WTC11 (cell line): Measurements from ENCODE around the gene CREG2. TPM values are rescaled to one million over a fixed set of nuclear protein-coding genes. Genes with fewer than 3 reads are reported as not detected.

ENCODE experiments used
- ATAC-seq: fragments of 200-7000 bp; cut with Tn5 transposase; 2 replicates; pipeline ENCODE4 v1.10.0; 2021; ENCODE audit warnings: mild to moderate bottlenecking, moderate library complexity
- CTCF ChIA-PET: fragments of 300-600 bp; sonication (Branson Sonifier 250); formaldehyde crosslinking; loops from one replicate; lab custom pipeline; 2021; ENCODE audit warnings: antibody characterized with exemption; lab: Charles Lee
- POLR2A ChIA-PET: fragments of 350-600 bp; sonication (Branson Sonifier 250); formaldehyde crosslinking; loops from one replicate; lab custom pipeline; 2021; ENCODE audit warnings: antibody characterized with exemption; lab: Charles Lee
- DNase-seq: peaks from one replicate; pipeline ENCODE4 v3.0.0; 2021; ENCODE audit warnings: low spot score
- H3K27ac Mint-ChIP-seq: 2 replicates; pipeline ENCODE4 v1.8.0; 2021; ENCODE audit warnings: mixed read lengths
- H3K27me3 Mint-ChIP-seq: 2 replicates; pipeline ENCODE4 v1.8.0; 2021; ENCODE audit warnings: low read depth, mild to moderate bottlenecking, moderate library complexity, mixed read lengths
- H3K36me3 Mint-ChIP-seq: 2 replicates; pipeline ENCODE4 v1.8.0; 2021; ENCODE audit warnings: mixed read lengths
- H3K4me1 Mint-ChIP-seq: 2 replicates; pipeline ENCODE4 v1.8.0; 2022; ENCODE audit warnings: mixed read lengths
- H3K4me3 Mint-ChIP-seq: 2 replicates; pipeline ENCODE4 v1.8.0; 2021; ENCODE audit warnings: mild to moderate bottlenecking, moderate library complexity, mixed read lengths
- H3K9me3 Mint-ChIP-seq: 2 replicates; pipeline ENCODE4 v1.8.0; 2021; ENCODE audit warnings: mixed read lengths
- ARID4B ChIP-seq: sonication (generic); formaldehyde crosslinking; IDR thresholded peaks from 2 replicates; pipeline ENCODE4 v1.8.0; 2023; ENCODE audit warnings: missing genetic modification reagents, mild to moderate bottlenecking, borderline replicate concordance
- ATF3 ChIP-seq: sonication (generic); formaldehyde crosslinking; conservative IDR thresholded peaks from 2 replicates; pipeline ENCODE4 v1.8.1; 2022; ENCODE audit warnings: mild to moderate bottlenecking, missing genetic modification reagents
- CDX4 ChIP-seq: fragments of 250-450 bp; sonication (Bioruptor Pico); IDR thresholded peaks from 2 replicates; pipeline ENCODE4 v1.9.0; 2021; ENCODE audit warnings: moderate library complexity, mild to moderate bottlenecking, inconsistent platforms, borderline replicate concordance
- E2F4 ChIP-seq: sonication (generic); formaldehyde crosslinking; IDR thresholded peaks from 2 replicates; pipeline ENCODE4 v1.8.1; 2022; ENCODE audit warnings: low read depth, mild to moderate bottlenecking, moderate library complexity, missing genetic modification reagents, borderline replicate concordance
- ETV6 ChIP-seq: sonication (generic); formaldehyde crosslinking; IDR thresholded peaks from 2 replicates; pipeline ENCODE4 v1.8.1; 2022; ENCODE audit warnings: mild to moderate bottlenecking, missing genetic modification reagents
- FOXJ3 ChIP-seq: sonication (generic); formaldehyde crosslinking; IDR thresholded peaks from 2 replicates; pipeline ENCODE4 v1.9.0; 2021; ENCODE audit warnings: missing genetic modification reagents, mild to moderate bottlenecking, borderline replicate concordance
- FOXK1 ChIP-seq: sonication (generic); formaldehyde crosslinking; IDR thresholded peaks from 2 replicates; pipeline ENCODE4 v1.8.0; 2022; ENCODE audit warnings: mild to moderate bottlenecking, moderate library complexity, missing genetic modification reagents
- FOXP4 ChIP-seq: sonication (generic); formaldehyde crosslinking; IDR thresholded peaks from 2 replicates; pipeline ENCODE4 v1.8.0; 2022; ENCODE audit warnings: mild to moderate bottlenecking, missing genetic modification reagents
- IRF1 ChIP-seq: sonication (generic); formaldehyde crosslinking; IDR thresholded peaks from 2 replicates; pipeline ENCODE4 v1.8.0; 2023; ENCODE audit warnings: missing genetic modification reagents
- MYBL2 ChIP-seq: sonication (generic); formaldehyde crosslinking; IDR thresholded peaks from 2 replicates; pipeline ENCODE4 v1.8.1; 2023; ENCODE audit warnings: mild to moderate bottlenecking, moderate library complexity, missing genetic modification reagents
- PRRX2 ChIP-seq: fragments of 250-450 bp; sonication (Bioruptor Pico); IDR thresholded peaks from 2 replicates; pipeline ENCODE4 v1.8.0; 2021; ENCODE audit warnings: mild to moderate bottlenecking
- RELA ChIP-seq: sonication (generic); formaldehyde crosslinking; IDR thresholded peaks from 2 replicates; pipeline ENCODE4 v1.8.1; 2022; ENCODE audit warnings: missing genetic modification reagents, mild to moderate bottlenecking, borderline replicate concordance
- RORB ChIP-seq: fragments of 250-450 bp; sonication (Bioruptor Pico); IDR thresholded peaks from 2 replicates; pipeline ENCODE4 v1.9.0; 2021; ENCODE audit warnings: mild to moderate bottlenecking
- STAT6 ChIP-seq: sonication (generic); formaldehyde crosslinking; conservative IDR thresholded peaks from 2 replicates; pipeline ENCODE4 v1.8.1; 2023; ENCODE audit warnings: mild to moderate bottlenecking, low read depth, missing genetic modification reagents, moderate library complexity
- TEAD1 ChIP-seq: sonication (generic); formaldehyde crosslinking; IDR thresholded peaks from 2 replicates; pipeline ENCODE4 v1.8.0; 2022; ENCODE audit warnings: mild to moderate bottlenecking, missing genetic modification reagents
- USF2 ChIP-seq: sonication (generic); formaldehyde crosslinking; IDR thresholded peaks from 2 replicates; pipeline ENCODE4 v1.8.1; 2023; ENCODE audit warnings: mild to moderate bottlenecking, missing genetic modification reagents, moderate library complexity
- ZBTB21 ChIP-seq: sonication (generic); formaldehyde crosslinking; IDR thresholded peaks from 2 replicates; pipeline ENCODE4 v1.8.1; 2023; ENCODE audit warnings: mild to moderate bottlenecking, missing genetic modification reagents, borderline replicate concordance
- ZMAT4 ChIP-seq: fragments of 250-450 bp; sonication (Bioruptor Pico); IDR thresholded peaks from 2 replicates; pipeline ENCODE4 v1.9.0; 2021; ENCODE audit warnings: mild to moderate bottlenecking
- ZNF263 ChIP-seq: sonication (generic); formaldehyde crosslinking; IDR thresholded peaks from 2 replicates; pipeline ENCODE4 v1.8.1; 2022; ENCODE audit warnings: low read depth, mild to moderate bottlenecking, moderate library complexity, missing genetic modification reagents
- total RNA-seq: library from RNA; stranded (reverse); gene quantifications from 3 replicates; pipeline ENCODE4 v1.2.3, GENCODE V29; 2021

Gene CREG2
- total RNA-seq, 1 experiment from 2014 or later = 1.6 TPM

- TF ChIP-seq ZBTB21 (CRISPR knock-in tag) (no peak), USF2 (CRISPR knock-in tag) (no peak), ETV6 (no peak)
Observed at GRCh38 chr2:101299604-101300003, 87.7 kb downstream of the CREG2 start (continued).

GRCh38 chr2:101297383-101297782, 89.9 kb downstream of the CREG2 start:
- CTCF ChIA-PET = no interaction called here
- H3K4me1 Mint-ChIP-seq = peaks cover 14% of the 10 kb centered on the region
- ATAC-seq (no peak), DNase-seq (no peak)
- H3K9me3 Mint-ChIP-seq = no peaks in the 10 kb centered on the region
- no peak overlapping the region for H3K4me3 Mint-ChIP-seq
- H3K36me3 Mint-ChIP-seq = peaks cover 17% of the 10 kb centered on the region
- no peak overlapping the region for H3K27ac Mint-ChIP-seq
- POLR2A ChIA-PET = no interaction called here
- TF ChIP-seq FOXP4 (no peak), MYBL2 (CRISPR knock-in tag) (no peak), TEAD1 (no peak), ATF3 (CRISPR knock-in tag) (no peak), FOXK1 (CRISPR knock-in tag) (no peak), STAT6 (CRISPR knock-in tag) (no peak)
- no peaks in the 10 kb centered on the region for H3K27me3 Mint-ChIP-seq

- Mint-ChIP-seq H3K4me3 (no peak overlapping the region), H3K27me3 (no peaks in the 10 kb centered on the region), H3K36me3 (peaks cover 22% of the 10 kb centered on the region), H3K4me1 (peaks cover 14% of the 10 kb centered on the region), H3K9me3 (no peaks in the 10 kb centered on the region), H3K27ac (no peak overlapping the region)
- no peak for DNase-seq
- no peak for ATAC-seq
- ChIA-PET CTCF (no interaction called here), POLR2A (no interaction called here)
- TF ChIP-seq FOXJ3 (CRISPR knock-in tag) (no peak), RELA (CRISPR knock-in tag) (no peak), CDX4 (no peak), ARID4B (CRISPR knock-in tag) (no peak), RORB (CRISPR knock-in tag) (no peak), ZNF263 (CRISPR knock-in tag) (no peak), E2F4 (no peak), PRRX2 (no peak), USF2 (CRISPR knock-in tag) (no peak), ZMAT4 (CRISPR knock-in tag) (no peak), IRF1 (CRISPR knock-in tag) (no peak)
Observed at GRCh38 chr2:101296371-101296770, 90.9 kb downstream of the CREG2 start.
